IPS-NIHi7 (cell line): ENCODE measurements around the gene STK36.

Experiments used
- DNase-seq: peaks from one replicate; pipeline ENCODE4 v3.0.0; 2012; ENCODE audit warnings: mixed read lengths; ENCODE audit errors: extremely low spot score

STK36 gene, protein sequence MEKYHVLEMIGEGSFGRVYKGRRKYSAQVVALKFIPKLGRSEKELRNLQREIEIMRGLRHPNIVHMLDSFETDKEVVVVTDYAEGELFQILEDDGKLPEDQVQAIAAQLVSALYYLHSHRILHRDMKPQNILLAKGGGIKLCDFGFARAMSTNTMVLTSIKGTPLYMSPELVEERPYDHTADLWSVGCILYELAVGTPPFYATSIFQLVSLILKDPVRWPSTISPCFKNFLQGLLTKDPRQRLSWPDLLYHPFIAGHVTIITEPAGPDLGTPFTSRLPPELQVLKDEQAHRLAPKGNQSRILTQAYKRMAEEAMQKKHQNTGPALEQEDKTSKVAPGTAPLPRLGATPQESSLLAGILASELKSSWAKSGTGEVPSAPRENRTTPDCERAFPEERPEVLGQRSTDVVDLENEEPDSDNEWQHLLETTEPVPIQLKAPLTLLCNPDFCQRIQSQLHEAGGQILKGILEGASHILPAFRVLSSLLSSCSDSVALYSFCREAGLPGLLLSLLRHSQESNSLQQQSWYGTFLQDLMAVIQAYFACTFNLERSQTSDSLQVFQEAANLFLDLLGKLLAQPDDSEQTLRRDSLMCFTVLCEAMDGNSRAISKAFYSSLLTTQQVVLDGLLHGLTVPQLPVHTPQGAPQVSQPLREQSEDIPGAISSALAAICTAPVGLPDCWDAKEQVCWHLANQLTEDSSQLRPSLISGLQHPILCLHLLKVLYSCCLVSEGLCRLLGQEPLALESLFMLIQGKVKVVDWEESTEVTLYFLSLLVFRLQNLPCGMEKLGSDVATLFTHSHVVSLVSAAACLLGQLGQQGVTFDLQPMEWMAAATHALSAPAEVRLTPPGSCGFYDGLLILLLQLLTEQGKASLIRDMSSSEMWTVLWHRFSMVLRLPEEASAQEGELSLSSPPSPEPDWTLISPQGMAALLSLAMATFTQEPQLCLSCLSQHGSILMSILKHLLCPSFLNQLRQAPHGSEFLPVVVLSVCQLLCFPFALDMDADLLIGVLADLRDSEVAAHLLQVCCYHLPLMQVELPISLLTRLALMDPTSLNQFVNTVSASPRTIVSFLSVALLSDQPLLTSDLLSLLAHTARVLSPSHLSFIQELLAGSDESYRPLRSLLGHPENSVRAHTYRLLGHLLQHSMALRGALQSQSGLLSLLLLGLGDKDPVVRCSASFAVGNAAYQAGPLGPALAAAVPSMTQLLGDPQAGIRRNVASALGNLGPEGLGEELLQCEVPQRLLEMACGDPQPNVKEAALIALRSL (N-terminal part only)

DNA sequence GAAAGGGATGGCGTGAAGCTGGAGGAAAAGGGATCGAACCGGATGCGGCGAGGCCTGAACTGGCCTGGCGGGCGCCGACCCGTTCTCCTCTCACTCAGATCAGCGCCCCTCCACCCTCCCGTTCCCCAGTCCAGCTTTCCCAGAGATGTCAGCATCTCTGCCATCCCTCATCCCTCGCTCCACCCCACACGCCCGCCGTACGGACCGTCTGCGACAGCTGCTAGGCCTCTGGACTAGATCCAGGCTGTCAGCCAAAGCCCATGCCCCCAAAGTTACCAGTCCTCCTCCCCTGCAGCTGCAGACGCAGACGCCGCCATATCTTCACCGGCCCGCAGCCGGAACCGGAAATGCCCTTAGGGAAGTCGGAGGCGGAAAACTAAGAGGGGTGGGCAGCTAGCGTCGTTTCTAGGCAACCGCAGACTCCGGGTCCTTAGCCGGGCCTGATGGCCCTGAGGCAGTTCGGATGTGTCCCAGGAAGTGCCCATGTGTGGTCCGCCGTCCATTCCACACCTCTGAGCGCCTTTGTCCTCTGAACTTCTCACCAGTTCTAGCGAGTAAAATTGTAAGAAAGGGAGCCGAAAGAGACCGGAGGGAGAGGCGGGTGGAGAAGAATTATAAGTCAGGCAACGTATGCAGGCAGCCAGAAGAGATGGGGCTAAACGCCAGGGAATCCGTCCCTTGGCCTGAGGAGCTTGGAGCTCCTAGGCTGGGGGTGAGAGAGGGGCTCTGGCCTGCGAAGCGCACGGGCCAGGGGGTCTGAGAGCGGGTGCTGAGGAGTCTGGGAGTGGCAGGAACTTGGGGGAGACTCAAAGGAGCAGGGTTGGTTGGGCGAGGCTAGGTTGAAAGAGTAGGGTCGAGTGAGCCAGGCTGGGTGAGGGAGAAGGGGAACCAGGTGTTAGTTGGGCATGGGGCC, at the start of gene STK36, which contains the start of gene RNF25:
STK36 (plus strand) TSS at position 433 of the 913 bp plus-strand sequence. CDS start 744 bp downstream, outside the sequence.
RNF25 (minus strand) TSS at position 349 of the 913 bp plus-strand sequence; CDS start at position 317, 32 bp downstream.
- peak; percentile 97 for DNase-seq

DNA sequence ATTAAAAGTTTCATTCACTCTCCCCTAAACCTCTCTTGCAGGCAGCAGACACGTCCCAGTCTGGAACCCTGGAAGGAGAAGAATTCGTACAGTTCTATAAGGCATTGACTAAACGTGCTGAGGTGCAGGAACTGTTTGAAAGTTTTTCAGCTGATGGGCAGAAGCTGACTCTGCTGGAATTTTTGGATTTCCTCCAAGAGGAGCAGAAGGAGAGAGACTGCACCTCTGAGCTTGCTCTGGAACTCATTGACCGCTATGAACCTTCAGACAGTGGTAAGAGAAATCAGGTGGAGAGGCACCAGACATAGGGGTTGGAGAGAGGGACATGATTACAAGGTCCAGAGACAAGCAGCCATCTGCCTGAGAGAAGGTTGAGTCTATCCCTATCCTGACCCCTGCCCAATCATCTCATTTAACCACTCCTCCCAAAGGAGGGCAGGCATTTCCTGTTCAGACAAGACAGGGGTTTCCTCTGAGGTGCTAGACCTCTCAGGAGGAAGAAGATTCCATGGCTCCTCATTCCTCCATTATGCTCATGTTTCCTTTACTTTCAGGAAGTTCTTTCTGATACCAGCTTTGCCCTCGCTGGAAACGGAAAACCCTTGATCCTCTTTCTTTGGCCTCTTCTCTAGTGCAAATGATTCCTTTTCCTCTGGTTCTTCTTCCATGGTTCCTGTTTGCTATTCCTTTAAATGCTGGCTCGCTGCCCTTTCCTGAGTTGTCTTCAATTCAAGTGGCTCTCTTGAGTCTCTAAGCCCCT, 49.1 kb upstream of the STK36 start:
- DNase-seq: no peak

DNA sequence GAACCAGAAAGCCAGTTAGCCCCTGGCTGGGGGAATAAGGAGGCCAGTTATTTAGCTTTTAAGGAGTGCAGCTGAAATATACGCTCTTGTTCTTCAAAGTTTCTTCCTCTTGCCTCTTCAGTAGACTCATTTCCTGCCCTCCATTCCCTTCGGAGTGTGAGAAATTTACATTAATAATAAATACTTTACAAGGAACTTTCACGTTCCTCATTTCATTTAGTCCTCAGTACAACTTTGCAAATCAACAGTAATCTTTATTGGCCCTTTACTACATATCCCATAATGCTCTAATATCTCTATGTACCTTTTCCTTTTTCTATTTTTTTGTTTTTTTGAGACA, 48.5 kb upstream of the STK36 start:
- no peak for DNase-seq

DNA sequence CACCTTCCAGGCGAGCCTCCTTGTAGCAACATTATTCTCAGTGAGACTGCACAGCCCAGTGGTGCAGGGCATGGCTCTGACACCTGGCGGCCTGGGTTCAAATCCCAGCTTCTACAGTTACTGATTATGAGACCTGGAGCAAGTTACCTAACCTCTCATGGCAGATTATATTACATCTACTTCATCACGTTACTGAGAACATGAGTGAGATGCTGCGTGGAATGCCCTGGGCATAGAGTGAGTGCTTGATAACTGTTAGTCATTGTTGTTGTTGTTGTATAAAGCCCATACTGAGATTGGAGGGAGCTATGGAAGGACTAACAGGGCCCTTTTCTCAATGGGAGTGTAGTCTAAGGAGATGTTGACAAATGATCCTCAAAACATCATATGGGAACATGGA, 45.5 kb upstream of the STK36 start:
- no peak for DNase-seq

DNA sequence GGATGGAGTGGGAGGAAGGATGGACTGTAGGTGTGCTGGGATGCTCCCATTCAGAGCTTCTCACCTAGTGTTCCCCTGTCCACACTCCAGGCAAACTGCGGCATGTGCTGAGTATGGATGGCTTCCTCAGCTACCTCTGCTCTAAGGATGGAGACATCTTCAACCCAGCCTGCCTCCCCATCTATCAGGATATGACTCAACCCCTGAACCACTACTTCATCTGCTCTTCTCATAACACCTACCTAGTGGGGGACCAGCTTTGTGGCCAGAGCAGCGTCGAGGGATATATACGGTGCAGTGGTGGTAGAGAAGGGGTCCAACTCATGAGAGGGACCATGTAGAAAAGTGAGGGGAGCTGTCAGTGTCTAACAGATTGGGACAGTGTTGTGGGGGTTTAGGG, 43.9 kb upstream of the STK36 start:
- DNase-seq: no peak

DNA sequence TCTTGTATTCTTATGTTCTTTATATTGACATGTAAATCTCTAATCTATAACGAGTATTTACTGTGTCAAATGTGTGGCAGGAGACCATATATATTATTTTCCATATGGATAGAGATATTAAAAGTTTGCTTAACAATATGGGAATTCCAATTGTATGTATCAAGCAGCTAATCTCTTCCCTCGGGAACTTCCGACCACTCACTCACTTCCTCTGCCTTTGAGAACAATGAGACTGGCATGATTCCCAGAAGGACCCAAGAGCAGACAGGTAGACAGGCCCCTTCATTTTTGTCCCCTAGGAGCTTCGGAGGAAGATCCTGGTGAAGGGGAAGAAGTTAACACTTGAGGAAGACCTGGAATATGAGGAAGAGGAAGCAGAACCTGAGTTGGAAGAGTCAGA, 40.0 kb upstream of the STK36 start:
- DNase-seq: no peak

DNA sequence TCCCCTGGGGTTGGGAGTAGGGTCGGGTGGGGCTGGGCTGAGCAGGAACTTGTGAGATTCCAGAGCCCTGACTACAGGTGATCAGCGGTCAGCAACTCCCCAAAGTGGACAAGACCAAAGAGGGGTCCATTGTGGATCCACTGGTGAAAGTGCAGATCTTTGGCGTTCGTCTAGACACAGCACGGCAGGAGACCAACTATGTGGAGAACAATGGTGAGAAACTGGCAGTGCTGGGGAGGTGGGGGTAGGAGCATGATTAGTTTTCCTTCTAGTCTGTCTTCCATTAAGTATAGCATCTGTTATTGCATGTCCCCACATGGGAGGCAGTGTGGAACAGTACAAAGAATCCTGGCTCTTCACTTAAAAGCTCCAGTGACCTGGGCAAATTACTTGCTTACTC, 36.2 kb upstream of the STK36 start:
- no peak for DNase-seq

DNA sequence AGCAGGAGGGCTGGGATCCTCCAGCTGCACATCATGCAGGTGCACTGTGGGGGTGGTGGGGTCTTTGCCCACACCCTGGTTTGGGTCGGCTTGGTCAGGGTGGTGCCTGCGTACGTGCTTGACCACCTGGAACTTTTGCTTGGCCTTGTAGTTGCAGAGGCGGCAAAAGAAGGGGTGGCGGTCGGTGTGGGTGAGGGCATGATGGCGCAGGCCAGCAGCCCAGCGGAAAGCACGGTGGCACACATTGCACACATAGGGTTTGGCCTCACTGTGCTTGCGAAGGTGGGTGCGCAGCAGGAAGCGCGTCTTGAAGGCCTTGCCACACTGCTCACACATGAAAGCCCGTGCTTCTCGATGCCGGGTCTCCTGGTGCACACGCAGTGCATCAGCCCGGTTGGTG, 33.5 kb upstream of the STK36 start:
- DNase-seq: no peak

DNA sequence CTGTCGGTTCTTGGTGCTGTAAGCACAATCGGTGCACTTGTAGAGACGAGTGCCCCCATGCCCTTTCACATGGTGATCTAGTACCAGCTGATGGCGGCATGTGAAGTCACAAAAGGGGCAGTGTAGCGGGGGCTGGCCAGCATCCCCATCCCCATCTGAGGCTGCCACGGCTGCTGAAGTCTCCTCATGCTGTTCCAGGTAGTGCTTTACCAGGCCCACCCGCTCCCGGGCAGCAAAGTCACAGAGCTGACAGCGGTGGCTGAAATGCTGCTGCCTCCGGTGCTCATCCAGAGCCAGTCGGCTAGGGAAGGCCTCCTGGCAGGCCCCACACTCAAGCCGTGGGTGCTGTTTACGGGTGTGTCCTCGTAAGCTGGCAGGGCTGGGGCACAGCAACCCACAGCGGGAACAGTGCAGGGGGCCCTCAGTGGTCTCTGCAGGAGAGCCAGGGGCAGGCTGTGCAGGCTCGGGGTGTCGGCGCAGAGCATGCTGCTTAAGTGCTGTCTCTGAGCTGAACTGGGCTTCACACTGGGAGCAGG, 29.7 kb upstream of the STK36 start:
- DNase-seq: no peak

DNA sequence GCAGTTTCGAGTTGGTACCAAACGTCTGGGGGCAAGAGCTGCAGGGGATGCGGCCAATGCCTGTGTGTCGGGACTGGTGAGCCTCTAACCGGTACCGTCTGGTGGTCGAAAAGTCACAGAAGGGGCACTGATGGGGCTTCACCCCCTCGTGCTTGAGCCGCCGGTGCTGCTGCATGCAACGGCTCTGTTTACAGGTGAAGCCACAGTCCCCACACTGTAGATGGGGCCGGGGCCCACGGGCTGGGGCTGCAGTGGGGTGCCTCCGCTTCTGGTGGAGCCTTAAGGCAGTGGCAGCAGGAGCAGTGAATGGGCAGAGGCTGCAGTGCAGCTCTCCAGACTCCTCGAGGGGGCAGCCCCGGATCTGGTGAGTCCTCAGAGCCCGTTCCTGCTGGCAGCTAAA, 29.1 kb upstream of the STK36 start:
- no peak for DNase-seq

DNA sequence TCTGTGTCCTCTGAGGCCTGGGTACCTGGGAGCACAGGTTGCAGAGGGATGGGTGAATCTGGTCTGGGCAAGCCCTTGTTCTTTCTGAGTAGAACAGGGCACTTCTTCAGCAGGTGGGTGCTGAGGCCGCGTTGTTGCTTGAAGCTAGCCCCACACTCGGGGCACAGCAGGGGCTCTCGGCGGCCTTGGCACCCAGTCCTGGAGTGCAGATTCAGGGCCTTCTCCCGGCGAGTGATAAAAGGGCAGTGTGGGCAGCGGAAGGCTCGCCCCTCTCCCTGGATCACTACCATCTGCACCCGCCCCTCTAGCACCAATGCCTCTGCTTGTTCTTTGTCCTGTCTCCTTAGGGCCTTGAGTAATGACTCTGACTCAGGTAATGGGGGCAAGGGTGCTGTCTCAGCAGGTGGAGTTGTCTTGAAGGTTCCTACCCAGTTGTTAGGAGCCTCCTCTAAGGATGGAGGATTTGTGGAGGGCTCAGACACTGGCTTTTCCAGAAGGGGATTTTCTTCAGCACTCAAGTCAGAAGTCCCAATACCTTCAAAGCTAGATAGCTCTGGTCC, 28.1 kb upstream of the STK36 start:
- DNase-seq: no peak

DNA sequence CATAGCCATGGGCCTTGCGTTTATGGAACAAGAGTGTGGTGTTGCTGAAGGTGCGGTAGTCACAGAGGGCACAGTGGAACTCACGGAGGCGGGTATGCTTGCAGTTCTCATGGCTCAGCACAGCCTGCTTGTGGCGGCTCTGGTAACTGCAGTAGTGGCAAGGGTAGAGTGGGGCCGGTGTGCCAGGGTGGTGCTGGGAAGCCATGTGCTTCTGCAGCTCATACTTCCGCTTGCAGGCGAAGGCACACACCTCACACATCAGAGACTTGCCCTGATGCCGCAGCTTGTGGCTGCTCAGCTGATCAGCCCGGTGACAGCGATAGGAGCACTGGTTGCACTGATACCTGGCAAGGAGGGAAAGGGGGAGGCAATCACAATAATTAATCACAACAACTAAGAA, 27.2 kb upstream of the STK36 start:
- DNase-seq: no peak

DNA sequence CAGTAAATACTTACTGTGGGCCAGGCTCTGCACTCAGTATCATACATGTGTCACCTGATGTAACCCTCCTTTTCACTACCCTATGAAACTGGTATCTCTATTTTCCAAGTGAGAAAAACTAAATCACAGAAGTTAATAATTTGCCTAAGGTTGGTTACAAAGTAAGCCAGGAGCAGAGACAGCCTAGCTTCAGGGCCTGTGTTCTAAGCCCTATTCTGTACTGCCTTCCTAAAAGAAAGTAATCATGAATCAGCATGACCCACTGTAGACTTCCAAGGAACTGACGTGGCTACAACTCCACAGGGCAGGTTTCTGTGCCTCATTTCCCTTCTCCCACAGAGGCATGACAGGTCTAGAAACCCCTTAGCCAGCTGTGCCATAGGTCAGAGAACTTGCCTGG, 26.8 kb upstream of the STK36 start:
- DNase-seq: no peak

DNA sequence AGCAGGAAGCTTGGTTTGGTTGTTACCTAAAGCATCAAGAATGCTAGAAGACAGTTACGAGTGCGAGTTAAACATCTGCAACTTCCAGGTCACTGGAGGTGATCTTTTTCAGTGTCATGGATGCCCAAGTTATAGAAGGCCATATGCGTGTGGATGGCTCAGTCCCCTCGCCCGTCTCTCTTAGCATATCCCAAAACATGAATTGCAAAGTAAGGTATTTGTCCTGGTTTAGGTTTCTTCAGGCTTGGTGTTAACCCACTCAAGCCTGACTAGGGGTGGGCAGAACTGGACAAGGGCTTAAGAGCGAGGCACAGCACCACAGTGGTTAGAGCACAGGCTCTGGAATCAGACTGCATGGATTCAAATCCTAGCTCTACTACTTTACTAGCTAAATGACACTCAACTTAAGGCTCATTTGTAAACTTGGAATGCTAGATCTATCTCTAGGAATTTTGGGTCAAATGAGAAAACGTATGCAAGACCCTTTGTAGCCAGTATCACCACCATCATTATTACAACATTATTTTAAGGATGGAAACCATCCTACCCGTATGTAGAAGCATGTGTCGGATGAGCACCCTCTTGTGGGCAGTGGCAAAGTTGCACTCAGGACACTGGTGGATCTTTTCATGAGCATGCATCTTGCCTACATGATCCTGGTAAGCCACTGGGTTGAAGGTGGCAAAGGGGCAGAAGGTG, 23.6 kb upstream of the STK36 start:
- peak; percentile 80 for DNase-seq

DNA sequence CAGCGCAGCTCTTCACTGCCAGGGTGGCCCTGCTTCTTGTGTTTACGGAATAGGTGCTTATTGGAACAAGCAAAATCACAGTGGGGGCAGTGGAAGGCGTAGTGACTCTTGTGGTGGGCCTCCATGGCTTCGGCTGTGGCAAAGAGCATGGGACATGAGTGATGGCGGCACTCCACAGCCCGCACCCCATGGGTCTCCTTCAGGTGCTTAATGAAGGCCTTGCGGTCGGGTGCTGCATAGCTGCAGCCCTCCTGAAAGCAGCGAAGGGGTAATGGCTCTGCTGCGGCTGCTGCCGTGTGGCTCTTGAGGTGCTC, 23.1 kb upstream of the STK36 start:
- no peak for DNase-seq

DNA sequence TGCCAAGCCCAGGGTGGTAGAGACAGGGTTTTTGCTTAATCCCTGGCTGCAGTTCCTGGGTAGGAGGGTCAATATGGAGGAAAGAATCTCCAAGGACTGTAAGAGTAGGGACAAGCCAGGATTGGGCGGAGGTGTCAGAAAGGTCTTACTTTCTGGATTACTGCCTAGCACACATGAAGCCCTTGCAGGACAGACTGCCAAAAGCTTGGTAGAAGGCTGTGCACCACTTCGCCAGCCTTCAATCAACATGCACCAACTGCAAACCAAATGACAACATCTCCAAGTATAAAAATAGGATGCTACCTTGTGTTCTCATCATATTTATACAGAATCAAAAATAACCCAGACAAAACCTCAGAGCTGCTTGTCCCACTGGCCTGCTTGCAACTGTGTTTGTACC, 16.1 kb upstream of the STK36 start:
- DNase-seq: no peak

DNA sequence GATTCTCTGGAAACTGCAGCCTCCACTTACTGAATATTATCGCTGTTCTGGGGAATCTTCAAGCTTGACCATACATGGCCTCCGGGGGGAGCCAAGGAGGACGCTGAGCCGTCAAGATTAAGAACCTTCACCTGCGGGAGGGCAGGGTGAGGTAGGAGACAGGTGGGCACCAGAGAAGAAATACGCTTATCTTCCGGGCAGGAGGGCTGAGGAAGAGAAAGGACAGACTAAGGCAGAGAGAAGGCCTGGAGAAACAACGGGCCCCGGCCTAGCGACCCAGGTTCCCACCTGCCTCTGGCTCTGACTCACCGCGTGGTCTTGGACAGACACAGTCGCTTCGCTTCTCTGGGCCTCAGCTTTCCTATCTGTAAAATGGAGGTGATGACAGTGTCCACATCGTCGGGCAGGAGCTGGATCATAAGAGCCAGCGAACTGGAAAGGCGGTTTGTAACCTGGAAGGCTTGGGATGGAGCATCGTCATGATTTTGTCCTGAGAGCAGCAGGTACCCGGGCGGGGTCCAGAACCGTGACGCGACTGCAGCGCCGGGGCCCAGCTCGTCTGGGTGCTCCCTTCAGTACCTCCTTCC, 13.1 kb upstream of the STK36 start:
- DNase-seq: peak; percentile 80

DNA sequence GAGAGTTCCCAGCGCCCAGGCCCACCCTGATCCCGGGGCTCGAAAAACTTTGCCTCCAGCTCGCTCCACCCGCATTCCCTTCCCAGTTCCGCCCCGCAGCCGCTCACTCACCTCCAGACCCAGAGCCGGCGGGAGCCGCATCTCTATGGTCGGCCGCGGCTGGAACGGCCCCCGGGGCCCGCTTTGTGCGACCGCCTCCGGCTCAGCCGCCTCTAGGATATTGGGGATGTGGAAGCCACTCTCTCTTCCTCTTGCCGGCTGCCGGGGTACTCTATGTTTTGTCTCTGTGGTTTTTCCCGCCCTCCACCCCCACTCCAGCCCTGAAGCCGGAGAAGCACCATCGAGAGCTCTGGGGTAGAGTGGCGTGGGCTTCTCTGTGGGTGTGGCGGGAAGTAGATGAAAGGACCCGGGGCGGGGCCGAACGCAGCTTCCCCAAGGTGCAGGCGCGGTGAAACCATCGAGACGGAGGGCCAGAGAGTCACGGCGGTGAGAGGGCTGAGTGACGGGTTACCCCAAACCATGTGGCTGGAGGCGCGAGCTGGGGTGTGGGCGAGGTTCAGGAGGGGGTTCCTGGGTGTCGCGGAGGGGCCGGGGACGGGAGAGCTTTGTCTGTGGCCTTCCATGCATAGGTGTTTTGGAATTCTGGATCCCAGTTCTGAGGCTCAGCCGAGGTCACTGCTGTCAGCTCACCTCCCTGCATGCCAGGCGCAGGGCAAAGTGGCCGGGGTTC, 12.5 kb upstream of the STK36 start, which contains the start of the genes BCS1L and ZNF142:
BCS1L (plus strand) TSS at position 426 of the 730 bp plus-strand sequence. CDS start 1,305 bp downstream, outside the sequence.
ZNF142 (minus strand) TSS at position 366 of the 730 bp plus-strand sequence. CDS start 3,194 bp downstream, outside the sequence.
- DNase-seq: peak; percentile 93
